Measurements from ENCODE around the gene SMCHD1.

- no peak for TF ChIP-seq CTCF (IDR thresholded peaks at IDR 0.05)
- no peak for TF ChIP-seq EZH2 (IDR thresholded peaks at IDR 0.05; ENCODE audit: borderline replicate concordance, insufficient read depth, low read depth, low read length, poor library complexity, severe bottlenecking)
Measured at GRCh38 chr18:2617401-2617998, 38.0 kb upstream of the SMCHD1 start.
